ENCODE measurements around the gene FIBP. TPM values are rescaled to one million over a fixed set of nuclear protein-coding genes. Genes with fewer than 3 reads are reported as not detected.

The FIBP gene
- total and polyA plus RNA-seq, 8 donors: 18.0 to 56.2 (median 25.5) TPM

- DNase-seq (peak; percentile 98 to 99 (median 98)), FAIRE-seq (peak; percentile 32), ATAC-seq (peak; percentile 69 to 84 (median 76))
- H3K27me3 ChIP-seq: no peaks in the 10 kb centered on the region
- intact Hi-C loops (cut with DNase I): no loop called here
- H3K4me1 ChIP-seq: peaks cover 3 to 23% (median 14%) of the 10 kb centered on the region in 3 donors
- peak within 1 kb of the TSS; percentile 95 to 100 (median 98) for H3K4me3 ChIP-seq
- H3K9me3 ChIP-seq: no peaks in the 10 kb centered on the region
- 0% methylated on average over 64 to 92 of the region's 92 CpGs for WGBS, 2 donors
- H3K27ac ChIP-seq: peak within 1 kb of the TSS; percentile 82 to 93 (median 88)
- H3K36me3 ChIP-seq: peaks cover 4 to 15% (median 8%) of the 10 kb centered on the region in 3 donors
- TF ChIP-seq, protein P1, sequence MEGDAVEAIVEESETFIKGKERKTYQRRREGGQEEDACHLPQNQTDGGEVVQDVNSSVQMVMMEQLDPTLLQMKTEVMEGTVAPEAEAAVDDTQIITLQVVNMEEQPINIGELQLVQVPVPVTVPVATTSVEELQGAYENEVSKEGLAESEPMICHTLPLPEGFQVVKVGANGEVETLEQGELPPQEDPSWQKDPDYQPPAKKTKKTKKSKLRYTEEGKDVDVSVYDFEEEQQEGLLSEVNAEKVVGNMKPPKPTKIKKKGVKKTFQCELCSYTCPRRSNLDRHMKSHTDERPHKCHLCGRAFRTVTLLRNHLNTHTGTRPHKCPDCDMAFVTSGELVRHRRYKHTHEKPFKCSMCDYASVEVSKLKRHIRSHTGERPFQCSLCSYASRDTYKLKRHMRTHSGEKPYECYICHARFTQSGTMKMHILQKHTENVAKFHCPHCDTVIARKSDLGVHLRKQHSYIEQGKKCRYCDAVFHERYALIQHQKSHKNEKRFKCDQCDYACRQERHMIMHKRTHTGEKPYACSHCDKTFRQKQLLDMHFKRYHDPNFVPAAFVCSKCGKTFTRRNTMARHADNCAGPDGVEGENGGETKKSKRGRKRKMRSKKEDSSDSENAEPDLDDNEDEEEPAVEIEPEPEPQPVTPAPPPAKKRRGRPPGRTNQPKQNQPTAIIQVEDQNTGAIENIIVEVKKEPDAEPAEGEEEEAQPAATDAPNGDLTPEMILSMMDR (IDR thresholded peaks at IDR 0.05): no peak
These were observed 30.2 kb downstream of the FIBP start, which contains the start of gene CFL1 for GRCh38 chr11:65857853-65858680. TSS of gene CFL1 (minus strand) at chr11:65858180. CDS start at chr11:65858099, 81 bp downstream.

DNA sequence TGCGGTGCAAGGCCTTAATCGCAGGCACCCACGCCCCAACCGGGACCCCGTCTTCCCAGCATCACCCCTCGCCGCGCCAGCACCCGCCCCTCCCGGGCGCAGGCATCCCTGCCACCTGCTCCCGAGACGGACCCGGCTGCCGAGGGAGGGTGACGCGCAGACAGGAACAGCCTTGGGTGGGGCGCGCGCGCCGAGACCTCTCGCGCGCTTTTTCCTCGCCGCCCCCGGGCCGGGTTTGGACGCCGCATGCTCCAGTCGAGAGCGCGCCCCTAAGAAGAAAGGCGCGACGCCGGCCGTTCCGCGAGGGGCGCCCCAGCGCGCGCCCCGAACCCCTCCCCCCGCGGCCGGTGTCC is 30.8 kb downstream of the FIBP start:
- DNase-seq (peak in 5 of 6 donors; percentile 58 to 87 (median 69)), FAIRE-seq (no peak), ATAC-seq (peak in 1 of 4 donors; percentile 1)
- 1% methylated on average over 31 to 49 of the region's 49 CpGs for WGBS, 2 donors
- Histone ChIP-seq H3K4me1 (peaks cover 3 to 23% (median 14%) of the 10 kb centered on the region in 3 donors), H3K9me3 (no peaks in the 10 kb centered on the region), H3K27me3 (no peaks in the 10 kb centered on the region), H3K36me3 (peaks cover 4 to 15% (median 8%) of the 10 kb centered on the region in 3 donors), H3K4me3 (peak overlapping the region; percentile 86 to 100 (median 96)), H3K27ac (peak overlapping the region; percentile 82 to 93 (median 88))
- TF ChIP-seq, protein P1 (IDR thresholded peaks at IDR 0.05): no peak
- intact Hi-C loops (cut with DNase I): no loop called here

- Histone ChIP-seq H3K36me3 (peaks cover 4 to 15% (median 8%) of the 10 kb centered on the region in 3 donors), H3K4me1 (peaks cover 3 to 22% (median 14%) of the 10 kb centered on the region in 3 donors), H3K27me3 (no peaks in the 10 kb centered on the region), H3K27ac (peak overlapping the region; percentile 82 to 93 (median 88)), H3K9me3 (no peaks in the 10 kb centered on the region), H3K4me3 (peak overlapping the region; percentile 86 to 100 (median 96))
- intact Hi-C loops (cut with DNase I): no loop called here
- WGBS, 2 donors: 2% methylated on average over 57 of the region's 57 CpGs
- peak; percentile 30 to 48 (median 44) for ATAC-seq
- TF ChIP-seq, protein P1 (IDR thresholded peaks at IDR 0.05): no peak
- no peak for FAIRE-seq
- DNase-seq: peak; percentile 78 to 90 (median 83)
These were observed 31.4 kb downstream of the FIBP start for GRCh38 chr11:65856689-65857499.

DNA sequence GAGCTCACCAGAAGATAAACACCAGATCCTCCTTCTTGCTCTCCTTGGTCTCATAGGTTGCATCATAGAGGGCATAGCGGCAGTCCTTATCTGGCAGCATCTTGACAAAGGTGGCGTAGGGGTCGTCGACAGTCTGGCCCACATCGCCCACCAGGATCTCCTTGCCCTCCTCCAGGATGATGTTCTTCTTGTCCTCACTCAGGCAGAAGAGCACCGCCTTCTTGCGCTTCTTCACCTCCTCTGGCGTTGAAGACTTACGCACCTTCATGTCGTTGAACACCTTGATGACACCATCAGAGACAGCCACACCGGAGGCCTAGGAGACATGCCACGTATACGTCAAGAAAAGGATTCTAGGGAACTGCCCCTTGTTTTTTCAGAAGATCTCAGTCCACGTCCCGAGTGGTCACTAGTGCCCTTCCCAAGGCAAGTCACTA is 32.3 kb downstream of the FIBP start:
- no peak for FAIRE-seq
- H3K4me1 ChIP-seq: peaks cover 3 to 15% (median 10%) of the 10 kb centered on the region in 3 donors
- TF ChIP-seq, protein P1 (IDR thresholded peaks at IDR 0.05): no peak
- intact Hi-C loops (cut with DNase I): no loop called here
- H3K4me3 ChIP-seq: peak overlapping the region in 2 of 4 donors; percentile 95 to 100
- no peaks in the 10 kb centered on the region for H3K9me3 ChIP-seq
- H3K36me3 ChIP-seq: peaks cover 4 to 15% (median 8%) of the 10 kb centered on the region in 3 donors
- ATAC-seq: no peak
- peak in 1 of 6 donors; percentile 22 for DNase-seq
- H3K27ac ChIP-seq: no peak overlapping the region
- no peaks in the 10 kb centered on the region for H3K27me3 ChIP-seq
- 85 to 91% methylated on average over 15 of the region's 15 CpGs for WGBS, 2 donors
